HEK293 (cell line): ENCODE data around the gene ZBTB21.

ENCODE experiments used
- CTCF ChIA-PET: fragments of 350-600 bp; formaldehyde crosslinking; extraction: SDS; loops from one replicate; lab custom pipeline; 2021; ENCODE audit warnings: antibody characterized with exemption; lab: Yijun Ruan, JAX
- POLR2A ChIA-PET: fragments of 300-600 bp; formaldehyde crosslinking; extraction: SDS; loops from one replicate; lab custom pipeline; 2020; ENCODE audit warnings: antibody characterized with exemption, inconsistent platforms; lab: Yijun Ruan, JAX
- H3K27ac ChIP-seq: fragments of 200-500 bp; sonication (Bioruptor generic); 2 replicates; pipeline ENCODE4 v1.5.1; 2014; ENCODE audit warnings: low read depth, low read length, control low read depth, inconsistent platforms; ENCODE audit errors: extremely low read depth
- H3K36me3 ChIP-seq, 2 experiments: fragments of 200-500 bp in 1 of 2; sonication (Bioruptor generic) in 1 of 2; 1 replicate in 1 of 2; 2 replicates in 1 of 2; pipeline ENCODE4 v1.5.1; 2014 to 2017; ENCODE audit warnings: inconsistent platforms in 2 of 2, low read length in 2 of 2; ENCODE audit not compliant: control insufficient read depth in 2 of 2, insufficient read depth in 1 of 2
- H3K4me1 ChIP-seq: fragments of 200-500 bp; sonication (Bioruptor generic); 2 replicates; pipeline ENCODE4 v1.5.1; 2014; ENCODE audit warnings: mild to moderate bottlenecking, low read length, inconsistent platforms; ENCODE audit not compliant: control insufficient read depth, insufficient read depth
- H3K4me3 ChIP-seq: 2 replicates; pipeline ENCODE4 v1.5.1; 2011; ENCODE audit warnings: low read depth, mild to moderate bottlenecking, control low read depth, low read length, moderate library complexity
- H3K9me3 ChIP-seq: fragments of 200-500 bp; sonication (Bioruptor generic); 2 replicates; pipeline ENCODE4 v1.5.1; 2014; ENCODE audit warnings: low read depth, low read length, inconsistent platforms; ENCODE audit not compliant: control insufficient read depth, insufficient read depth
- BCL11B ChIP-seq: fragments of 450-650 bp; formaldehyde crosslinking; IDR thresholded peaks from 2 replicates; pipeline ENCODE4 v1.5.1; 2016; ENCODE audit warnings: low read depth, missing biosample characterization, missing genetic modification characterization
- GLI4 ChIP-seq: fragments of 450-650 bp; formaldehyde crosslinking; IDR thresholded peaks from 2 replicates; pipeline ENCODE4 v1.5.1; 2016; ENCODE audit warnings: missing biosample characterization, missing genetic modification characterization
- HOXC10 ChIP-seq: sonication (generic); formaldehyde crosslinking; IDR thresholded peaks from 2 replicates; pipeline ENCODE4 v1.8.1; 2023; ENCODE audit warnings: mild to moderate bottlenecking, missing genetic modification reagents
- KLF8 ChIP-seq: fragments of 450-650 bp; formaldehyde crosslinking; IDR thresholded peaks from 2 replicates; pipeline ENCODE4 v1.5.1; 2016; ENCODE audit warnings: missing biosample characterization, missing genetic modification characterization
- KLF9 ChIP-seq: fragments of 450-650 bp; formaldehyde crosslinking; IDR thresholded peaks from 2 replicates; pipeline ENCODE4 v1.5.1; 2016; ENCODE audit warnings: missing biosample characterization, missing genetic modification characterization, low read depth
- TRIM28 ChIP-seq: IDR thresholded peaks from 2 replicates; pipeline ENCODE4 v1.6.1; 2011; ENCODE audit warnings: low read length, control low read depth, borderline replicate concordance
- ZBTB7A ChIP-seq: fragments of 450-650 bp; formaldehyde crosslinking; IDR thresholded peaks from 2 replicates; pipeline ENCODE4 v1.5.1; 2016; ENCODE audit warnings: low read depth, missing biosample characterization, missing genetic modification characterization
- ZNF174 ChIP-seq: fragments of 450-650 bp; formaldehyde crosslinking; IDR thresholded peaks from 2 replicates; pipeline ENCODE4 v1.5.0; 2017; ENCODE audit warnings: missing biosample characterization, mild to moderate bottlenecking, missing genetic modification characterization
- ZNF202 ChIP-seq: fragments of 450-650 bp; formaldehyde crosslinking; IDR thresholded peaks from 2 replicates; pipeline ENCODE4 v1.5.1; 2016; ENCODE audit warnings: missing biosample characterization, missing genetic modification characterization, borderline replicate concordance
- ZNF211 ChIP-seq: fragments of 450-650 bp; formaldehyde crosslinking; IDR thresholded peaks from 2 replicates; pipeline ENCODE4 v1.5.1; 2016; ENCODE audit warnings: low read depth, missing biosample characterization, missing genetic modification characterization
- ZNF223 ChIP-seq: fragments of 450-650 bp; formaldehyde crosslinking; IDR thresholded peaks from 2 replicates; pipeline ENCODE4 v1.5.1; 2016; ENCODE audit warnings: missing biosample characterization, missing genetic modification characterization
- ZNF24 ChIP-seq: fragments of 450-650 bp; formaldehyde crosslinking; IDR thresholded peaks from 2 replicates; pipeline ENCODE4 v1.5.1; 2016; ENCODE audit warnings: missing biosample characterization, missing genetic modification characterization
- ZNF292 ChIP-seq: fragments of 450-650 bp; formaldehyde crosslinking; IDR thresholded peaks from 2 replicates; pipeline ENCODE4 v1.5.1; 2016; ENCODE audit warnings: low read depth, missing biosample characterization, missing genetic modification characterization, borderline replicate concordance
- ZNF311 ChIP-seq: fragments of 450-650 bp; formaldehyde crosslinking; IDR thresholded peaks from 2 replicates; pipeline ENCODE4 v1.5.1; 2017; ENCODE audit warnings: missing biosample characterization, missing genetic modification characterization, borderline replicate concordance
- ZNF335 ChIP-seq: fragments of 450-650 bp; formaldehyde crosslinking; conservative IDR thresholded peaks from 2 replicates; pipeline ENCODE4 v1.5.1; 2016; ENCODE audit warnings: missing biosample characterization, missing genetic modification characterization
- ZNF510 ChIP-seq: fragments of 450-650 bp; formaldehyde crosslinking; IDR thresholded peaks from 2 replicates; pipeline ENCODE4 v1.5.1; 2018; ENCODE audit warnings: mild to moderate bottlenecking, missing genetic modification characterization, missing biosample characterization; ENCODE audit not compliant: insufficient replicate concordance
- ZNF518A ChIP-seq: fragments of 450-650 bp; formaldehyde crosslinking; conservative IDR thresholded peaks from 2 replicates; pipeline ENCODE4 v1.5.1; 2016; ENCODE audit warnings: low read depth, missing biosample characterization, missing genetic modification characterization
- ZNF548 ChIP-seq: fragments of 450-650 bp; formaldehyde crosslinking; IDR thresholded peaks from 2 replicates; pipeline ENCODE4 v1.5.1; 2016; ENCODE audit warnings: missing biosample characterization, missing genetic modification characterization
- ZNF585B ChIP-seq: fragments of 450-650 bp; formaldehyde crosslinking; IDR thresholded peaks from 2 replicates; pipeline ENCODE4 v1.5.1; 2016; ENCODE audit warnings: missing biosample characterization, missing genetic modification characterization
- ZNF704 ChIP-seq: fragments of 450-650 bp; formaldehyde crosslinking; IDR thresholded peaks from 2 replicates; pipeline ENCODE4 v1.5.1; 2016; ENCODE audit warnings: missing biosample characterization, missing genetic modification characterization
- ZNF707 ChIP-seq: fragments of 450-650 bp; formaldehyde crosslinking; IDR thresholded peaks from 2 replicates; pipeline ENCODE4 v1.5.1; 2016; ENCODE audit warnings: missing biosample characterization, missing genetic modification characterization
- ZNF830 ChIP-seq: fragments of 450-650 bp; IDR thresholded peaks from 2 replicates; pipeline ENCODE4 v1.5.0; 2018; ENCODE audit warnings: missing biosample characterization, missing genetic modification characterization, low read depth, mild to moderate bottlenecking, moderate library complexity
- ZSCAN30 ChIP-seq: fragments of 450-650 bp; IDR thresholded peaks from 2 replicates; pipeline ENCODE4 v1.5.1; 2018; ENCODE audit warnings: missing biosample characterization, mild to moderate bottlenecking, missing genetic modification characterization, moderate library complexity
- TF ChIP-seq, protein P1 (sequence below): fragments of 450-650 bp; formaldehyde crosslinking; IDR thresholded peaks from 2 replicates; pipeline ENCODE4 v1.5.1; 2016; ENCODE audit warnings: missing biosample characterization, missing genetic modification characterization
- TF ChIP-seq, protein P2 (sequence below): fragments of 450-650 bp; formaldehyde crosslinking; IDR thresholded peaks from 2 replicates; pipeline ENCODE4 v1.5.1; 2017; ENCODE audit warnings: missing biosample characterization, missing genetic modification characterization
- TF ChIP-seq, protein P3 (sequence below): fragments of 450-650 bp; formaldehyde crosslinking; IDR thresholded peaks from 2 replicates; pipeline ENCODE4 v1.5.1; 2016; ENCODE audit warnings: missing biosample characterization, missing genetic modification characterization
- TF ChIP-seq, protein P4 (sequence below): fragments of 450-650 bp; formaldehyde crosslinking; IDR thresholded peaks from 2 replicates; pipeline ENCODE4 v1.5.1; 2016; ENCODE audit warnings: missing biosample characterization, missing genetic modification characterization

ZBTB21 gene

DNA sequence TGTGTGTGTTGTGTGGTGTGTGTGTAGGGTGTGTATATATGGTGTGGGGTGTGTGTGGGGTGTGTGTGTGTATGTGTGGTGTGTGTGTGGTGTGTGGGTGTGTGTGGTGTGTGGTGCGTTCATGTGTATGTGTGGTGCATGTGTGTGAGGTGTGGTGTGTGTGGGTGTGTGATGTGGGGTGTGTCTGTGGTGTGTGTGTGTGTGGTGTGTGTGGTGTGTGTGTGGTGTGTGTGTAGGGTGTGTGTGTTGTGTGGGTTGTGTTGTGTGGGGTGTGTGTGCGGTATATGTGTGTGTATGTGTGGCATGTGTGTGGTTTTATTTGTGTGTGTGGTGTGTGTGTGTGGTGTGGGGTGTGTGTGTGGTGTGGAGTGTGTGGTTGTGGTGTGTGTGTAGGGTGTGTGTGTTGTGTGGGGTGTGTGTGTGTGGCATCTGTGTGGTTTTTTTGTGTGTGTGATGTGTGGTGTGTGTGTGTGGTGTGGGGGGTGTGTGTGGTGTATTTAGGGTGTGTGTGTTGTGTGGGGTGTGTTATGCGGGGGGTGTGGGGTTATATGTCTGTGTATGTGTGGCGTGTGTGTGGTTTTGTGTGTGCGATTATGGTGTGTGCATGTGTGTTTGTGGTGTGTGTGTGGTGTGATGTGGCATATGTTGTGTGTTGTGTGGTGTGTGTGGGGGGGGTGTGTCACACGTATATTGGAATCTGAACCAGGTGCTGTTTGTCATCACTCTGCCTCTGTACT lies 17.1 kb upstream of the ZBTB21 start (continued):
- TF ChIP-seq ZNF518A (tag by site-specific recombination) (no peak), TRIM28 (no peak), ZNF174 (no peak), ZNF292 (tag by site-specific recombination) (no peak), HOXC10 (CRISPR knock-in tag) (no peak), ZNF548 (tag by site-specific recombination) (0 out of 2 replicates have a peak, but pooled peaks have one; percentile 9), ZNF704 (tag by site-specific recombination) (peak; percentile 21; the same call in 1 of the 2 replicates), GLI4 (tag by site-specific recombination) (no peak), ZNF707 (tag by site-specific recombination) (peak; percentile 26; the same call in 1 of the 2 replicates), ZSCAN30 (tag by site-specific recombination) (no peak), KLF9 (tag by site-specific recombination) (peak; percentile 73), ZNF311 (tag by site-specific recombination) (0 out of 2 replicates have a peak, but pooled peaks have one; percentile 24), ZNF585B (tag by site-specific recombination) (no peak)

DNA sequence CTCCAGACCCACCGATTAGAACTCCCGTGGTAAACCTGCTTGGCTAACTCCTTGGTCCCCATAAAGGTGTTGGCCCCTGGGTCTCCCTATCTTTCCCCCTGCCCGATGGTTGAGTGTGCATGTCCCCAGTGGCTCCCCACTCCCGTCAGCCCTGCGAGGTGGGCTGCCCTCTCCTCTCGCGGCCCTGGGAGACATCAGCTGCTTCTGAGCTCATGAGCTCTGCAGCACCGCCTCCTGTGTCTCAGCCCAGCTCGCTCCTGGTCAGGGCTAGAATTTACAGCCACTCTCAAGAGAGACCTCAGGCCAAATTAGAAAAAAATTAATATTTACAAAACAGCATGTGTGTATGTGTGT lies 15.9 kb upstream of the ZBTB21 start:
- Histone ChIP-seq H3K4me1 (no peaks in the 10 kb centered on the region), H3K9me3 (no peaks in the 10 kb centered on the region), H3K27ac (no peak overlapping the region), H3K4me3 (no peak overlapping the region), H3K36me3 (no peaks in the 10 kb centered on the region)
- ChIA-PET CTCF (interaction anchor here (1.1 kb wide), 1 partner anchor 18 kb away, joined by 5 read pairs; no protein-coding TSS in a partner anchor), POLR2A (no interaction called here)
- TF ChIP-seq KLF8 = no peak
- TF ChIP-seq, protein P1, sequence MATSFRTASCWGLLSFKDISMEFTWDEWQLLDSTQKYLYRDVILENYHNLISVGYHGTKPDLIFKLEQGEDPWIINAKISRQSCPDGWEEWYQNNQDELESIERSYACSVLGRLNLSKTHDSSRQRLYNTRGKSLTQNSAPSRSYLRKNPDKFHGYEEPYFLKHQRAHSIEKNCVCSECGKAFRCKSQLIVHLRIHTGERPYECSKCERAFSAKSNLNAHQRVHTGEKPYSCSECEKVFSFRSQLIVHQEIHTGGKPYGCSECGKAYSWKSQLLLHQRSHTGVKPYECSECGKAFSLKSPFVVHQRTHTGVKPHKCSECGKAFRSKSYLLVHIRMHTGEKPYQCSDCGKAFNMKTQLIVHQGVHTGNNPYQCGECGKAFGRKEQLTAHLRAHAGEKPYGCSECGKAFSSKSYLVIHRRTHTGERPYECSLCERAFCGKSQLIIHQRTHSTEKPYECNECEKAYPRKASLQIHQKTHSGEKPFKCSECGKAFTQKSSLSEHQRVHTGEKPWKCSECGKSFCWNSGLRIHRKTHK (tag by site-specific recombination) = no peak
- TF ChIP-seq, protein P2, sequence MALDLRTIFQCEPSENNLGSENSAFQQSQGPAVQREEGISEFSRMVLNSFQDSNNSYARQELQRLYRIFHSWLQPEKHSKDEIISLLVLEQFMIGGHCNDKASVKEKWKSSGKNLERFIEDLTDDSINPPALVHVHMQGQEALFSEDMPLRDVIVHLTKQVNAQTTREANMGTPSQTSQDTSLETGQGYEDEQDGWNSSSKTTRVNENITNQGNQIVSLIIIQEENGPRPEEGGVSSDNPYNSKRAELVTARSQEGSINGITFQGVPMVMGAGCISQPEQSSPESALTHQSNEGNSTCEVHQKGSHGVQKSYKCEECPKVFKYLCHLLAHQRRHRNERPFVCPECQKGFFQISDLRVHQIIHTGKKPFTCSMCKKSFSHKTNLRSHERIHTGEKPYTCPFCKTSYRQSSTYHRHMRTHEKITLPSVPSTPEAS (tag by site-specific recombination) = no peak
- TF ChIP-seq, protein P3, sequence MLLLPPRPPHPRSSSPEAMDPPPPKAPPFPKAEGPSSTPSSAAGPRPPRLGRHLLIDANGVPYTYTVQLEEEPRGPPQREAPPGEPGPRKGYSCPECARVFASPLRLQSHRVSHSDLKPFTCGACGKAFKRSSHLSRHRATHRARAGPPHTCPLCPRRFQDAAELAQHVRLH = no peak
- no peak for TF ChIP-seq BCL11B (tag by site-specific recombination)
- no peak for TF ChIP-seq ZNF311 (tag by site-specific recombination)
- TF ChIP-seq ZNF510 (tag by site-specific recombination) = no peak
- TF ChIP-seq ZNF830 (tag by site-specific recombination) = no peak
- TF ChIP-seq, protein P4, sequence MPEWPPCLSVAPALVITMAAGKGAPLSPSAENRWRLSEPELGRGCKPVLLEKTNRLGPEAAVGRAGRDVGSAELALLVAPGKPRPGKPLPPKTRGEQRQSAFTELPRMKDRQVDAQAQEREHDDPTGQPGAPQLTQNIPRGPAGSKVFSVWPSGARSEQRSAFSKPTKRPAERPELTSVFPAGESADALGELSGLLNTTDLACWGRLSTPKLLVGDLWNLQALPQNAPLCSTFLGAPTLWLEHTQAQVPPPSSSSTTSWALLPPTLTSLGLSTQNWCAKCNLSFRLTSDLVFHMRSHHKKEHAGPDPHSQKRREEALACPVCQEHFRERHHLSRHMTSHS (tag by site-specific recombination) = no peak
- TF ChIP-seq ZNF335 (tag by site-specific recombination) = no peak
- TF ChIP-seq ZNF211 (tag by site-specific recombination) = no peak
- no peak for TF ChIP-seq ZBTB7A
- TF ChIP-seq ZNF24 (tag by site-specific recombination) = no peak
- TF ChIP-seq ZNF202 (tag by site-specific recombination) = no peak
- no peak for TF ChIP-seq ZNF223 (tag by site-specific recombination)
